Tibial nerve (tissue), 4 donors: ENCODE measurements around the gene TEAD2.

ENCODE experiments used
- EP300 ChIP-seq, 2 donors: sonication (generic); formaldehyde crosslinking; IDR thresholded peaks; one replicate each; pipeline ENCODE4 v1.6.1; 2017; ENCODE audit warnings: antibody characterized with exemption in 2 of 2, mild to moderate bottlenecking in 1 of 2
- POLR2A ChIP-seq, 2 donors: fragments of 450-650 bp; IDR thresholded peaks; one replicate each; pipeline ENCODE4 v1.6.1; 2017; ENCODE audit warnings: antibody characterized with exemption in 2 of 2, mild to moderate bottlenecking in 2 of 2, moderate library complexity in 2 of 2
- TF ChIP-seq, protein P1 (sequence below), 5 experiments: fragments of 200-600 bp in 3 of 5; fragments of 450-650 bp in 2 of 5; sonication (generic) in 3 of 5; IDR thresholded peaks; one replicate each; pipeline ENCODE4 v1.5.1; 2016 to 2019; ENCODE audit warnings: antibody characterized with exemption in 5 of 5, mild to moderate bottlenecking in 3 of 5, moderate library complexity in 2 of 5

DNA sequence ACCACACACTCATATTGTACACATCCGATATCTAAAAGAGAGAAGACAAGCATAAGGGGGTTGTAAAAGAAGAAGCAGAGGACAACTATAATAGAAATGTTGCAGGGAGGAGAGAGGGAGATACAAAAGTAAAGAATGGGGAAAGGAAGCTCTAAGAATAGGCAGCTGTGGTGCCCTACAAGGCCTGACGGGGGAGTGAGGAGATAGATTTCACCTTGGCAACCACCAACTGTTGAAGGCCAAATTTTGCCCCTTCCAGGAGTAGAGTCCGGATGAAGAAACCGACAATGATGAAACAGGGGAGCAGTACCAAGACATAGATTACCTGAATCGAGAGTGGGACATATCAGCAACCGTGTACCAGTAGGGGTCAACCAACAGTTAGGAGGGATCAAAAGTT lies 53.1 kb downstream of the TEAD2 start:
- TF ChIP-seq POLR2A (IDR thresholded peaks at IDR 0.05) (no peak), EP300 (IDR thresholded peaks at IDR 0.05) (no peak)
- TF ChIP-seq, protein P1, sequence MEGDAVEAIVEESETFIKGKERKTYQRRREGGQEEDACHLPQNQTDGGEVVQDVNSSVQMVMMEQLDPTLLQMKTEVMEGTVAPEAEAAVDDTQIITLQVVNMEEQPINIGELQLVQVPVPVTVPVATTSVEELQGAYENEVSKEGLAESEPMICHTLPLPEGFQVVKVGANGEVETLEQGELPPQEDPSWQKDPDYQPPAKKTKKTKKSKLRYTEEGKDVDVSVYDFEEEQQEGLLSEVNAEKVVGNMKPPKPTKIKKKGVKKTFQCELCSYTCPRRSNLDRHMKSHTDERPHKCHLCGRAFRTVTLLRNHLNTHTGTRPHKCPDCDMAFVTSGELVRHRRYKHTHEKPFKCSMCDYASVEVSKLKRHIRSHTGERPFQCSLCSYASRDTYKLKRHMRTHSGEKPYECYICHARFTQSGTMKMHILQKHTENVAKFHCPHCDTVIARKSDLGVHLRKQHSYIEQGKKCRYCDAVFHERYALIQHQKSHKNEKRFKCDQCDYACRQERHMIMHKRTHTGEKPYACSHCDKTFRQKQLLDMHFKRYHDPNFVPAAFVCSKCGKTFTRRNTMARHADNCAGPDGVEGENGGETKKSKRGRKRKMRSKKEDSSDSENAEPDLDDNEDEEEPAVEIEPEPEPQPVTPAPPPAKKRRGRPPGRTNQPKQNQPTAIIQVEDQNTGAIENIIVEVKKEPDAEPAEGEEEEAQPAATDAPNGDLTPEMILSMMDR (IDR thresholded peaks at IDR 0.05), result no peak
